Lung (tissue), 12 donors: ENCODE measurements around the gene NOL11. TPM values are rescaled to one million over a fixed set of nuclear protein-coding genes. Genes with fewer than 3 reads are reported as not detected.

Source experiments
- ATAC-seq: fragments of 200-7000 bp; cut with Tn5 transposase; one replicate; pipeline ENCODE4 v1.9.1; 2020; ENCODE audit warnings: moderate number of reproducible peaks; ENCODE audit not compliant: insufficient read depth, low FRiP score
- DNase-seq, 3 donors: peaks; one replicate each; pipeline ENCODE4 v3.0.0-alpha.2; 2013 to 2017
- H3K27ac ChIP-seq, 2 donors: one replicate each; pipeline ENCODE4 v1.5.1; 2013; ENCODE audit warnings: mild to moderate bottlenecking in 2 of 2, moderate library complexity in 2 of 2, control low read depth in 1 of 2, inconsistent platforms in 1 of 2, low read depth in 1 of 2, low read length in 1 of 2
- H3K27me3 ChIP-seq, 3 donors: one replicate each; pipeline ENCODE4 v1.5.1; 2013; ENCODE audit warnings: low read length in 2 of 3; ENCODE audit not compliant: control insufficient read depth in 3 of 3, insufficient read depth in 3 of 3
- H3K36me3 ChIP-seq, 4 donors: one replicate each; pipeline ENCODE4 v1.5.1; 2013; ENCODE audit warnings: low read length in 4 of 4, mild to moderate bottlenecking in 1 of 4, moderate library complexity in 1 of 4; ENCODE audit not compliant: control insufficient read depth in 4 of 4, insufficient read depth in 4 of 4
- H3K4me1 ChIP-seq, 5 donors: one replicate each; pipeline ENCODE4 v1.5.1; 2013; ENCODE audit warnings: low read length in 5 of 5, mild to moderate bottlenecking in 2 of 5, moderate library complexity in 1 of 5; ENCODE audit not compliant: control insufficient read depth in 5 of 5, insufficient read depth in 5 of 5
- H3K4me3 ChIP-seq: one replicate; pipeline ENCODE4 v1.5.1; 2013; ENCODE audit warnings: mild to moderate bottlenecking, control low read depth, moderate library complexity
- H3K9ac ChIP-seq, 2 donors: one replicate each; pipeline ENCODE4 v1.5.1; 2013; ENCODE audit warnings: low read length in 2 of 2, control low read depth in 1 of 2; ENCODE audit not compliant: insufficient read depth in 1 of 2
- H3K9me3 ChIP-seq, 4 donors: one replicate each; pipeline ENCODE4 v1.5.1; 2013; ENCODE audit warnings: low read length in 3 of 4, mild to moderate bottlenecking in 1 of 4, moderate library complexity in 1 of 4; ENCODE audit not compliant: control insufficient read depth in 4 of 4, insufficient read depth in 3 of 4
- WGBS, 2 donors: extraction: QIAGEN DNeasy Blood & Tissue Kit; methylation state at CpG; one replicate each; pipeline ENCODE4 v1.1.7; 2013; 5-methylcytosine and 5-hydroxymethylcytosine counted together
- polyA plus RNA-seq, 2 donors: library from polyadenylated mRNA; stranded (reverse); fragments of 200-250 nt; gene quantifications; one replicate each; pipeline ENCODE4 v1.2.1, GENCODE V29; 2013
- total RNA-seq, 2 donors: library from RNA; depleted of rRNA in 1 of 2; stranded (reverse); fragments of >200 nt in 1 of 2; gene quantifications; one replicate each; pipeline ENCODE4 v1.2.1, GENCODE V29; 2014 to 2021
- TF ChIP-seq, protein P1 (sequence below): IDR thresholded peaks from 2 replicates; pipeline ENCODE4 v1.5.1; 2012; ENCODE audit warnings: mild to moderate bottlenecking; ENCODE audit errors: control extremely low read depth, extremely low read depth
- donor health status: control.
- donor health status: control.
- donor health status: Bipolar disorder and iron deficiency.
- donor health status: healthy.
- donor health status: DM: yes; HTN: yes; CAD: no.

NOL11 gene
- total and polyA plus RNA-seq, 4 donors = 18.4 to 46.9 (median 37.8) TPM

DNA sequence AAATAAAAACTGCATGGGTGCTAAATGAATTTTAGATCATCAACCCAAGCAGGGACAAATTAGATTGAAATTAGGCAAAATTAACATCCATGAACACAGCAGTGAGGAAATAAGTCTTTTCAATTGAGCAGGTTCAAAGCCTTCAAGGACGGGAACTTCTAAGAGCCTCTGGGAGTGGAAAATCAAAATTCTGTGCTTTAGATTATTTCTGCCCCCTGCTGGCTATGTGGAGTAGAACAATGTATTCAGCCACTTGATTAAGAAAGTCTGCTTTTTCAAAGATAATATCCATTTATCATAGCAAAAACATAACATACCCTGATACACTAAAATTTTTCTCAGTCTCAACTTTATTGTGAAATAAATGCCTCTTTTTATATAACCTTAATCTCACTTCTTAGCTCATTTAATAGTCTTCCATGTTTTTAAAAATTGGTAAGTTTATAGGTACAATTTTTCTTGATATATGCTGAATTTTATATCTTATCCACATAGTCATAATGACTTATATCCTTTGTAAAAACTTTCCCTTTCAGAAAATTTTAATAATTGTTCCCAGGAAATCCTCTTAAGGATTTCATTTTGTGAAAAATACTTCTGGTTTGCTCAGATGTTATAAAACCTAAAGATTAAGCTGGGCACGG, 28.1 kb upstream of the NOL11 start:
- H3K4me1 ChIP-seq = peaks cover 0 to 2% (median 0%) of the 10 kb centered on the region in 5 donors
- H3K27me3 ChIP-seq = no peaks in the 10 kb centered on the region
- H3K9ac ChIP-seq = no peak overlapping the region
- H3K9me3 ChIP-seq = no peaks in the 10 kb centered on the region
- no peak overlapping the region for H3K27ac ChIP-seq
- WGBS, 2 donors = 45 to 47% methylated on average over 2 of the region's 2 CpGs
- TF ChIP-seq, protein P1, sequence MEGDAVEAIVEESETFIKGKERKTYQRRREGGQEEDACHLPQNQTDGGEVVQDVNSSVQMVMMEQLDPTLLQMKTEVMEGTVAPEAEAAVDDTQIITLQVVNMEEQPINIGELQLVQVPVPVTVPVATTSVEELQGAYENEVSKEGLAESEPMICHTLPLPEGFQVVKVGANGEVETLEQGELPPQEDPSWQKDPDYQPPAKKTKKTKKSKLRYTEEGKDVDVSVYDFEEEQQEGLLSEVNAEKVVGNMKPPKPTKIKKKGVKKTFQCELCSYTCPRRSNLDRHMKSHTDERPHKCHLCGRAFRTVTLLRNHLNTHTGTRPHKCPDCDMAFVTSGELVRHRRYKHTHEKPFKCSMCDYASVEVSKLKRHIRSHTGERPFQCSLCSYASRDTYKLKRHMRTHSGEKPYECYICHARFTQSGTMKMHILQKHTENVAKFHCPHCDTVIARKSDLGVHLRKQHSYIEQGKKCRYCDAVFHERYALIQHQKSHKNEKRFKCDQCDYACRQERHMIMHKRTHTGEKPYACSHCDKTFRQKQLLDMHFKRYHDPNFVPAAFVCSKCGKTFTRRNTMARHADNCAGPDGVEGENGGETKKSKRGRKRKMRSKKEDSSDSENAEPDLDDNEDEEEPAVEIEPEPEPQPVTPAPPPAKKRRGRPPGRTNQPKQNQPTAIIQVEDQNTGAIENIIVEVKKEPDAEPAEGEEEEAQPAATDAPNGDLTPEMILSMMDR = peak; percentile 58
- ATAC-seq (no peak), DNase-seq (peak; percentile 49 to 84 (median 81))
- no peak overlapping the region for H3K4me3 ChIP-seq
- H3K36me3 ChIP-seq = peaks cover 0 to 13% (median under 1%) of the 10 kb centered on the region in 4 donors

DNA sequence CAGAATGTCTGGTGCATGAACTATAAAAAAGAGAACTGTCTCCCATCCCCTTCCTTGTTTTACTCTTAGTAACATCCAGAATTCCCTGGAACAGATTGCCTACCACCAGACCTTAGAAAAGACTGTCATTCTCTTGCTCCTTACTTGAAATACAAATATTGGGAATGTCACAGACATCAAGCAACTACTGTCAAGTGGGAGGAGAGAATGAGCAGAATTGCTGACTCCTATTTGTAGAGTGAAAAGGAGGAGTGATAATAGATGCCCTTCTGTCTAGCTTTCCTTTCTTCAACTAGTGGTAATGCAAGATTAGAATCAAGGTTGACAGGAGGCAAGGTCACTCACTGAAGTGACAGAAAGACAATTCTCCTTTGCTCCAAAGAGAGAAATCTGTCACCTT, 23.9 kb upstream of the NOL11 start:
- Histone ChIP-seq H3K9ac (no peak overlapping the region), H3K4me1 (peaks cover 0 to 2% (median 0%) of the 10 kb centered on the region in 5 donors), H3K9me3 (no peaks in the 10 kb centered on the region), H3K27ac (no peak overlapping the region), H3K36me3 (peaks cover 0 to 9% (median under 1%) of the 10 kb centered on the region in 4 donors), H3K27me3 (no peaks in the 10 kb centered on the region), H3K4me3 (no peak overlapping the region)
- DNase-seq = no peak
- ATAC-seq = no peak
- TF ChIP-seq, protein P1 = no peak

DNA sequence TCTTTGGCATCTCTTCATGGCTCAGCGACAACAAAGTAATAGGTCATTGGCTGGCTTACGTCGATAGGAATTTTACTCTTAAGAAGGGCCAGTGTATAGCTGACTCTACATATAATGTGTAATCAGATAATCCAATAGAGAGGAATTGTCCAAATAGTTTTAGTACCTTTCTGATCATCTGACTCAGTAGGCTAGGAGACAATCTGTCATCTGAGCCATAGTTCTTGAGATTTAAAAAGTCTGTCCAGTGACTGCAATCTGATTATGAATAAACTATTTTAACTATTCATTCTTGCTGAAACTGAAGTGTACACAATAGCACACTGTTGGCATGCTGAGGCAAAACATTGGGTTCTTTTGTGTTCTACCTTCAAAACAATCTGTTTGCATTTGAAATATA, 21.4 kb upstream of the NOL11 start:
- no peaks in the 10 kb centered on the region for H3K4me1 ChIP-seq
- WGBS, 2 donors = 61 to 84% methylated on average over 3 of the region's 3 CpGs

More for the DNA sequence above, 21.4 kb upstream of the NOL11 start:
- ATAC-seq = no peak
- H3K27me3 ChIP-seq = no peaks in the 10 kb centered on the region
- no peak overlapping the region for H3K27ac ChIP-seq
- no peak overlapping the region for H3K9ac ChIP-seq
- H3K36me3 ChIP-seq = peaks cover 0 to 9% (median under 1%) of the 10 kb centered on the region in 4 donors
- DNase-seq = peak in 2 of 3 donors; percentile 32 to 34
- no peaks in the 10 kb centered on the region for H3K9me3 ChIP-seq
- TF ChIP-seq, protein P1 = no peak
- H3K4me3 ChIP-seq = no peak overlapping the region
